ENCODE results near the gene DEXI. TPM values are rescaled to one million over a fixed set of nuclear protein-coding genes. Genes with fewer than 3 reads are reported as not detected.

The DEXI gene
- total and polyA plus RNA-seq, 2 of the 4 experiments (the other 2 are of a cell fraction) = 43.7 to 63.6 TPM

GRCh38 chr16:10984509-10984908 lies 42.2 kb upstream of the DEXI start (continued):
- TF ChIP-seq RFX5 (IDR thresholded peaks at IDR 0.05; ENCODE audit: low read depth, low read length) = no peak

DNA sequence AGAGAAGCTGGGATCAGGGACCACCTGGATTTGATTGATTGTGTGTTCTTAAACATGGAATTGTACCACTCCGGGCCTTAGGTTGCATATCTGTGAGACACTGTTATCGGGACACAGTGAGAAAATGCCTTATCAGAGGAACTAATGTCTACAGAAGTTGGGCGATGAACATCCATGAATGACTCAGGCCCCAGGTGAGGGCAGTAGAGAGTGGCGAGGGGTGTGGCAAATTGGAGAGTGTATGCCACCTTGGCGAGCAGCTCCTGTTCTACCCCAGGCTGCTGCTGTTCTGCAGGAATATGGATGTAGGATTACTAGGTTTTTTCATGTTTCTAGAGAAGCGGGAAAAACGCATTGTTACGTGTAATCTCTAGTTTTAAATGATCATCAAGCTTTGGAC lies 40.9 kb upstream of the DEXI start:
- ATAC-seq (ENCODE audit: low read depth) = no peak
- Histone ChIP-seq H3K9me1 (ENCODE audit: insufficient read depth, low read length) (peaks cover 26% of the 10 kb centered on the region), H4K8ac (ENCODE audit: low read depth in 2 of 2, low read length in 2 of 2) (peak overlapping the region in 1 of 2 experiments; percentile 28; a peak in 2 of 4 replicates), H3K9me3 (ENCODE audit: control insufficient read depth, insufficient read depth, low read length) (no peaks in the 10 kb centered on the region), H2AK9ac (replicated peaks; ENCODE audit: low read depth, low read length, poor library complexity) (no peak overlapping the region), H2BK20ac (ENCODE audit: low read depth, low read length) (peak overlapping the region; percentile 34), H2BK15ac (ENCODE audit: low read depth, low read length) (peak overlapping the region; percentile 1; the same call in 2 of the 3 replicates), H3K27me3 (ENCODE audit: control insufficient read depth, insufficient read depth, low read length) (no peaks in the 10 kb centered on the region), H2BK120ac (ENCODE audit: low read depth, low read length) (peak overlapping the region; percentile 67), H2AFZ (replicated peaks; ENCODE audit: low read length, poor library complexity) (no peak overlapping the region), H3K79me1 (ENCODE audit: low read depth in 1 of 2, low read length in 2 of 2) (peaks cover 6 to 21% of the 10 kb centered on the region in 2 experiments; a peak in 1 of 4 replicates), H4K91ac (ENCODE audit: insufficient read depth, low read depth, low read length) (peak overlapping the region; percentile 67), H3K9ac (ENCODE audit: low read depth, low read length) (no peak overlapping the region), H3K4ac (ENCODE audit: low read depth, low read length) (peak overlapping the region; percentile 89), H4K20me1 (ENCODE audit: insufficient read depth, low read length) (no peaks in the 10 kb centered on the region), H3K4me2 (ENCODE audit: low read depth, low read length) (no peak overlapping the region), H2BK5ac (ENCODE audit: low read depth, low read length, poor library complexity, severe bottlenecking) (no peak overlapping the region), H3K4me3 (ENCODE audit: insufficient read depth, low read depth, low read length) (no peak overlapping the region), H3K14ac (replicated peaks; ENCODE audit: low read depth, low read length) (peak overlapping the region; percentile 74; the same call in 1 of the 2 replicates), H2AK5ac (ENCODE audit: low read depth, low read length) (peak overlapping the region; percentile 85), H3K27ac (ENCODE audit: insufficient read depth, low read length) (peak overlapping the region; percentile 87; the same call in 1 of the 2 replicates), H3K18ac (ENCODE audit: low read depth, low read length) (peak overlapping the region; percentile 66), H4K5ac (ENCODE audit: low read depth, low read length) (peak overlapping the region; percentile 85; the same call in 1 of the 2 replicates), H3K56ac (ENCODE audit: extremely low read depth, insufficient read depth, low read length) (no peak overlapping the region), H3K36me3 (ENCODE audit: control insufficient read depth, insufficient read depth, low read length) (peaks cover 11% of the 10 kb centered on the region), H3K4me1 (ENCODE audit: control insufficient read depth, insufficient read depth, low read length) (peaks cover 17% of the 10 kb centered on the region), H3K23ac (ENCODE audit: low read depth, low read length) (0 out of 2 replicates have a peak overlapping the region, but pooled peaks have one; percentile 11)
- dilution Hi-C loops (cut with HindIII; ENCODE audit: low sequenced_read_pairs, unreplicated experiment) (no loop called here), intact Hi-C loops (cut with micrococcal nuclease) (no loop called here), in situ Hi-C loops (cut with MboI; ENCODE audit: low sequenced_read_pairs) (loop anchor here (10.0 kb wide), 1 partner anchor 112 kb away; no protein-coding TSS in a partner anchor)
- BruUV-seq (replicated peaks) = no TSS peak
- ChIA-PET POLR2A (ENCODE audit: unreplicated experiment) (no interaction called here), CTCF (interaction anchor here (2.0 to 2.5 kb wide), 2 partner anchors 19 to 273 kb away, joined by 5 to 14 read pairs; partner anchors contain the start of gene SOCS1)
- no peak for DNase-seq
- WGBS, 2 experiments (ENCODE audit: extremely low coverage in 2 of 2, insufficient read length in 1 of 2) = 90% methylated on average over 6 of the region's 8 CpGs; no CpG with 5 or more reads in 1 of the 2 experiments
- TF ChIP-seq MAFK (IDR thresholded peaks at IDR 0.05; ENCODE audit: low read depth, low read length) (no peak), CHD1 (IDR thresholded peaks at IDR 0.05; ENCODE audit: low read depth, low read length) (no peak), NFE2L2 (IDR thresholded peaks at IDR 0.05; ENCODE audit: low read depth, low read length) (no peak), MAZ (IDR thresholded peaks at IDR 0.05; ENCODE audit: borderline replicate concordance, low read depth, low read length) (no peak), CEBPB (IDR thresholded peaks at IDR 0.05; ENCODE audit: low read depth, low read length) (no peak), SMC3 (IDR thresholded peaks at IDR 0.05; ENCODE audit: low read depth, low read length) (no peak), ELK1 (IDR thresholded peaks at IDR 0.05; ENCODE audit: borderline replicate concordance, low read depth, low read length) (no peak), RCOR1 (IDR thresholded peaks at IDR 0.05; ENCODE audit: insufficient replicate concordance, low read length) (no peak), RFX5 (IDR thresholded peaks at IDR 0.05; ENCODE audit: low read depth, low read length) (no peak), CTCF (conservative IDR thresholded peaks at IDR 0.05; ENCODE audit: low read depth, low read length) (no peak), POLR2A (IDR thresholded peaks at IDR 0.05; ENCODE audit: low read depth, low read length) (no peak), RAD21 (IDR thresholded peaks at IDR 0.05; ENCODE audit: low read length) (no peak)
- TF ChIP-seq, protein P1, sequence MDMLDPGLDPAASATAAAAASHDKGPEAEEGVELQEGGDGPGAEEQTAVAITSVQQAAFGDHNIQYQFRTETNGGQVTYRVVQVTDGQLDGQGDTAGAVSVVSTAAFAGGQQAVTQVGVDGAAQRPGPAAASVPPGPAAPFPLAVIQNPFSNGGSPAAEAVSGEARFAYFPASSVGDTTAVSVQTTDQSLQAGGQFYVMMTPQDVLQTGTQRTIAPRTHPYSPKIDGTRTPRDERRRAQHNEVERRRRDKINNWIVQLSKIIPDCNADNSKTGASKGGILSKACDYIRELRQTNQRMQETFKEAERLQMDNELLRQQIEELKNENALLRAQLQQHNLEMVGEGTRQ (IDR thresholded peaks at IDR 0.05; ENCODE audit: low read depth, low read length) = no peak
